D721Med (cell line): ENCODE data around the gene UTP18.
"Not testable (repeated sequence)": the region's sequence is repeated elsewhere in the genome, so short reads cannot be mapped to it uniquely, and the experiment has no call there.

ENCODE experiments used
- DNase-seq: peaks from one replicate; pipeline ENCODE4 v3.0.0; 2011; ENCODE audit warnings: low spot score; ENCODE audit not compliant: insufficient read length
- FAIRE-seq: peaks from 2 replicates; lab custom pipeline; 2011; peaks lifted over from hg19 to GRCh38; lab: Jason Lieb, UNC
- CTCF ChIP-seq: IDR thresholded peaks from 2 replicates; pipeline ENCODE4 v1.5.1; 2012; ENCODE audit warnings: mild to moderate bottlenecking, control low read depth; ENCODE audit not compliant: insufficient read depth; ENCODE audit errors: missing control alignments

The UTP18 gene

GRCh38 chr17:51260237-51261023 is at the start of gene UTP18:
TSS of gene UTP18 (plus strand) at chr17:51260546. CDS start at chr17:51260585, 39 bp downstream.
- no peak for TF ChIP-seq CTCF
- DNase-seq = peak; percentile 46
- FAIRE-seq = no peak

GRCh38 chr17:51214920-51215319 is 45.4 kb upstream of the UTP18 start:
- FAIRE-seq = no peak
- no peak for DNase-seq
- no peak for TF ChIP-seq CTCF

GRCh38 chr17:51217946-51218345 is 42.4 kb upstream of the UTP18 start:
- DNase-seq (no peak), FAIRE-seq (no peak)
- no peak for TF ChIP-seq CTCF

- no peak for DNase-seq
- no peak for FAIRE-seq
- no peak for TF ChIP-seq CTCF
Observed at GRCh38 chr17:51221322-51221721, 39.0 kb upstream of the UTP18 start.

- DNase-seq (no peak), FAIRE-seq (no peak)
- TF ChIP-seq CTCF = no peak
Observed at GRCh38 chr17:51224402-51225262, 35.7 kb upstream of the UTP18 start.

GRCh38 chr17:51225523-51225922 is 34.8 kb upstream of the UTP18 start:
- not testable (repeated sequence) for FAIRE-seq, DNase-seq

- DNase-seq = no peak
- TF ChIP-seq CTCF = no peak
Observed at GRCh38 chr17:51228161-51228560, 32.2 kb upstream of the UTP18 start.

More at GRCh38 chr17:51228161-51228560, 32.2 kb upstream of the UTP18 start:
- FAIRE-seq = no peak
